ENCODE results near the gene FGF19.

- TF ChIP-seq CTCF (IDR thresholded peaks at IDR 0.05) (no peak), POLR2A (IDR thresholded peaks at IDR 0.05) (no peak)
These were observed 23.1 kb downstream of the FGF19 start for GRCh38 chr11:69680688-69681087.
